Testis (tissue), 3 donors: ENCODE results near the gene PTGER1. TPM values are rescaled to one million over a fixed set of nuclear protein-coding genes. Genes with fewer than 3 reads are reported as not detected.
"Not testable (repeated sequence)": the region's sequence is repeated elsewhere in the genome, so short reads cannot be mapped to it uniquely, and the experiment has no call there.

Experiments used
- DNase-seq: peaks from one replicate; pipeline ENCODE4 v3.0.0-alpha.2; 2019
- H3K27ac ChIP-seq, 2 donors: fragments of 200-600 bp; sonication (generic); one replicate each; pipeline ENCODE4 v1.5.1; 2019
- H3K27me3 ChIP-seq: fragments of 200-600 bp; sonication (generic); one replicate; pipeline ENCODE4 v1.5.1; 2019
- H3K36me3 ChIP-seq: fragments of 200-600 bp; sonication (generic); one replicate; pipeline ENCODE4 v1.5.1; 2017; ENCODE audit warnings: low read depth; ENCODE audit errors: missing control alignments
- H3K4me1 ChIP-seq: fragments of 200-600 bp; sonication (generic); one replicate; pipeline ENCODE4 v1.5.1; 2019
- H3K4me3 ChIP-seq, 2 donors: fragments of 200-600 bp; sonication (generic); one replicate each; pipeline ENCODE4 v1.5.1; 2017 to 2019
- H3K9me3 ChIP-seq: fragments of 200-600 bp; sonication (generic); one replicate; pipeline ENCODE4 v1.5.1; 2017
- CTCF ChIP-seq, 3 experiments: fragments of 450-650 bp in 2 of 3; fragments of 200-600 bp in 1 of 3; sonication (generic) in 1 of 3; IDR thresholded peaks; one replicate each; pipeline ENCODE4 v1.5.1; 2016 to 2019; ENCODE audit warnings: antibody characterized with exemption in 3 of 3, mild to moderate bottlenecking in 2 of 3, moderate library complexity in 1 of 3
- POLR2A ChIP-seq: fragments of 450-650 bp; IDR thresholded peaks from one replicate; pipeline ENCODE4 v1.6.1; 2017; ENCODE audit warnings: antibody characterized with exemption, mild to moderate bottlenecking, moderate library complexity
- WGBS, 2 donors: methylation state at CpG; one replicate each; pipeline ENCODE4 v1.1.5; 2018; 5-methylcytosine and 5-hydroxymethylcytosine counted together
- intact Hi-C: fragments of 100-400 bp; cut with DNase I; formaldehyde crosslinking; loops from one replicate; pipeline ENCODE4 v1.15.1; 2023; ENCODE audit warnings: low total_unique reads
- polyA plus RNA-seq: library from polyadenylated mRNA; stranded (reverse); fragments of 350-450 nt; fragmentation: Illumina TruSeq; extraction: RNeasy Lipid Tissue Mini Kit (QIAGEN cat#74804); gene quantifications from one replicate; pipeline ENCODE4 v1.2.3, GENCODE V29; 2014; ENCODE audit warnings: low read depth, low replicate concordance; ENCODE audit not compliant: insufficient read depth
- total RNA-seq, 2 donors: library from RNA; depleted of rRNA; stranded (reverse); fragments of >200 nt; gene quantifications; one replicate each; pipeline ENCODE4 v1.2.3, GENCODE V29; 2016

Gene PTGER1
- total and polyA plus RNA-seq, 3 donors from 2014 or later = 0.22 to 1.5 (median 1.4) TPM

DNA sequence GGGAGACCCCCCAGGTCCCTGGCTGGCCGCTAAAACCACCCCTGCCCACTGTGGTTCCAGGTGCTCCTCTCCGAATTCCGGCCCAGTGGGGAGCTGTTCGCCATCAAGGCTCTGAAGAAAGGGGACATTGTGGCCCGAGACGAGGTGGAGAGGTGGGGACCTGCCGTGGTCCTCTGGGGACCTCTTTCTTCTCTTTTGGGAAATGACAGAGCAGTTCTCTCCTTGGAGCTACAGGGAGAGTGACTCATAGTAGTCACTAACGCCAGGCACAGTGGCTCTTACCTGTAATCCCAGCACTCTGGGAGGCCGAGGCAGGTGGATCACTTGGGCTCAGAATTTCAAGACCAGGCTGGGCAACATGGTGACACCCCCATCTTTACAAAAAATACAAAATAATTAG, 7.3 kb downstream of the PTGER1 start:
- TF ChIP-seq CTCF (IDR thresholded peaks at IDR 0.05) (no peak), POLR2A (no peak)
- Histone ChIP-seq H3K36me3 (no peaks in the 10 kb centered on the region), H3K4me3 (no peak overlapping the region), H3K9me3 (no peaks in the 10 kb centered on the region), H3K27ac (no peak overlapping the region), H3K4me1 (peaks cover 6% of the 10 kb centered on the region), H3K27me3 (no peaks in the 10 kb centered on the region)
- WGBS, 2 donors = 69 to 86% methylated on average over 9 of the region's 9 CpGs
- intact Hi-C loops = no loop called here
- no peak for DNase-seq

DNA sequence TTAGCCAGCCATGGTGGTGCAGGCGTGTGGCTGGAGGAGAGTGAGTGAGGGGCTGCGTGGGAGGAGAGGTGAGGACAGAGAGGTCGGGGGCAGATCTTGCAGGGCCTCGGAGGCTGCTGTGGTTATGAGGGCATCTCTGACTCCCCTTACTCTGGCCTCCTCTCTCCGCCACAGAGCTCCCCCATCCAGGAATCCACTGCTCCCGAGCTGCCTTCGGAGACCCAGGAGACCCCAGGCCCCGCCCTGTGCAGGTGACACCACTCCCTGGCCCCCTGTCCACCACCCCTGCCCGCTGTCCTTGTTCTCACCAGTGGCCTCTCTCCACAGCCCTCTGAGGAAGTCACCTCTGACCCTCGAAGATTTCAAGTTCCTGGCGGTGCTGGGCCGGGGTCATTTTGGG, 7.8 kb downstream of the PTGER1 start:
- TF ChIP-seq CTCF (IDR thresholded peaks at IDR 0.05) (no peak), POLR2A (no peak)
- 82 to 83% methylated on average over 11 to 12 of the region's 12 CpGs for WGBS, 2 donors
- no peaks in the 10 kb centered on the region for H3K36me3 ChIP-seq
- no peak for DNase-seq
- intact Hi-C loops = no loop called here
- no peaks in the 10 kb centered on the region for H3K9me3 ChIP-seq
- no peak overlapping the region for H3K27ac ChIP-seq
- no peak overlapping the region for H3K4me3 ChIP-seq
- H3K4me1 ChIP-seq = peaks cover 5% of the 10 kb centered on the region
- no peaks in the 10 kb centered on the region for H3K27me3 ChIP-seq

- 92 to 95% methylated on average over 12 to 20 of the region's 21 CpGs for WGBS, 2 donors
- H3K27ac ChIP-seq = no peak overlapping the region
- no peak for DNase-seq
- no peak for TF ChIP-seq POLR2A
- TF ChIP-seq CTCF (IDR thresholded peaks at IDR 0.05) = no peak
- no peak overlapping the region for H3K4me3 ChIP-seq
- intact Hi-C loops = no loop called here
- H3K4me1 ChIP-seq = no peaks in the 10 kb centered on the region
- no peaks in the 10 kb centered on the region for H3K27me3 ChIP-seq
- no peaks in the 10 kb centered on the region for H3K9me3 ChIP-seq
- no peaks in the 10 kb centered on the region for H3K36me3 ChIP-seq
These were observed 11.4 kb downstream of the PTGER1 start for GRCh38 chr19:14463747-14464146.

DNA sequence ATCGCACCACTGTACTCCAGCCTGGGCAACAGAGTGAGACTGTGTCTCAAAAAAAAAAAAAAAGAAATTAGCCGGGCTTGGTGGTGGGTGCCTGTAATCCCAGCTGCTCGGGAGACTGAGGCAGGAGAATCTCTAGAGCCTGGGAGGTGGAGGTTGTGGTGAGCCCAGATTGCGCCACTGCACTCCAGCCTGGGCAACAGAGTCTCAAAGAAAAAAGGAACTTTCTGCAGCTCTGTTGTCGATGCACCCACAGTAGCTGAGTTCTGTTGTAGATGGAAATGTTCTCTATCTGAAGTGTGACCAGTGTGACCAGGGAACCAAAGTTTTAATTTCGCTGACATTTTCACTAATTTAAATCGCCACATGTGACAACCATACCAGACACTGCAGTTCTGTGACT, 12.8 kb downstream of the PTGER1 start:
- H3K27me3 ChIP-seq, H3K4me1 ChIP-seq, DNase-seq, intact Hi-C loops, H3K36me3 ChIP-seq, H3K27ac ChIP-seq, H3K9me3 ChIP-seq, H3K4me3 ChIP-seq: not testable (repeated sequence)
- WGBS, 2 donors = 93 to 96% methylated on average over 7 of the region's 7 CpGs

DNA sequence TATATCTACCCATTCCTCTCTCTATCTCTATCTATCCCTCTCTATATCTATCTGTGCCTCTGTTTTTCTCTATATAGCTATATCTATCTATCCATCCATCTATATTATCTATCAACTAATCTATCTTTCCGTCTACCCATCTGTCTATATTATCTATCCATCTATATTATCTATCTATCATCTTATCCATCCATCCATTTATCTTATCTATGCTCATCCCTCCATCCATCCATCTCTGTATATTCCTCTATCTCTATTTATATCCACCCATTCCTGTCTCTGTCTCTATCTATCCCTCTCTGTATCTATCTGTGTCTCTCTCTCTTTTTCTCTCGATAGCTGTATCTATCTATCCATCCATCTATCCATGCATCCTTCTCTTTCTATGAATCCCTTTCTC, 14.2 kb downstream of the PTGER1 start:
- Histone ChIP-seq H3K36me3 (no peaks in the 10 kb centered on the region), H3K4me3 (no peak overlapping the region), H3K27ac (no peak overlapping the region), H3K4me1 (no peaks in the 10 kb centered on the region), H3K9me3 (no peaks in the 10 kb centered on the region), H3K27me3 (no peaks in the 10 kb centered on the region)
- WGBS, 2 donors = 83 to 90% methylated on average over 2 of the region's 2 CpGs
- intact Hi-C loops = no loop called here
- no peak for DNase-seq
- TF ChIP-seq POLR2A = no peak
- no peak for TF ChIP-seq CTCF (IDR thresholded peaks at IDR 0.05)
